K562 (cell line): ENCODE results near the gene SLC6A9. TPM values are rescaled to one million over a fixed set of nuclear protein-coding genes. Genes with fewer than 3 reads are reported as not detected.

Source experiments
- GATA2 ChIP-seq: sonication (generic); formaldehyde crosslinking; IDR thresholded peaks from 2 replicates; pipeline ENCODE4 v1.4.0; 2020; ENCODE audit warnings: mild to moderate bottlenecking, missing genetic modification reagents
- HEY1 ChIP-seq: fragments of 250-450 bp; sonication (Bioruptor Pico); IDR thresholded peaks from 2 replicates; pipeline ENCODE4 v1.5.0; 2020; ENCODE audit warnings: mild to moderate bottlenecking, moderate library complexity, borderline replicate concordance
- MXI1 ChIP-seq: IDR thresholded peaks from 2 replicates; pipeline ENCODE4 v1.6.1; 2011; ENCODE audit warnings: low read depth, mild to moderate bottlenecking, improper control_type of control experiment, low read length
- NELFE ChIP-seq: IDR thresholded peaks from 2 replicates; pipeline ENCODE4 v1.6.1; 2011; ENCODE audit warnings: mild to moderate bottlenecking; ENCODE audit not compliant: insufficient read depth, insufficient read length
- POLR2H ChIP-seq: IDR thresholded peaks from 2 replicates; pipeline ENCODE4 v1.6.1; 2016; ENCODE audit warnings: missing genetic modification characterization, low read depth, mild to moderate bottlenecking, control low read depth, missing compliant biosample characterization, moderate library complexity
- SMAD4 ChIP-seq: fragments of 250-450 bp; sonication (Bioruptor Pico); conservative IDR thresholded peaks from 2 replicates; pipeline ENCODE4 v1.8.0; 2021; ENCODE audit warnings: inconsistent platforms, mild to moderate bottlenecking, moderate library complexity
- ZNF431 ChIP-seq: sonication (generic); formaldehyde crosslinking; IDR thresholded peaks from 2 replicates; pipeline ENCODE4 v1.8.0; 2022; ENCODE audit warnings: mild to moderate bottlenecking, missing genetic modification reagents
- ZNF75A ChIP-seq: fragments of 450-650 bp; formaldehyde crosslinking; IDR thresholded peaks from 2 replicates; pipeline ENCODE4 v1.4.0; 2020; ENCODE audit warnings: mild to moderate bottlenecking
- polyA plus RNA-seq, 8 experiments: library from polyadenylated mRNA; depleted of rRNA in 4 of 8; stranded (reverse) in 5 of 8; unstranded in 3 of 8; fragments of >200 nt; fragmentation: Nextera tagmentation in 2 of 8; fragmentation: Illumina TruSeq in 1 of 8; extraction: Ambion mirVana in 2 of 8; extraction: Trizol in 1 of 8; gene quantifications; 2 replicates each; pipeline versions ENCODE4 v1.2.1 to v1.2.3, GENCODE V29; 2011 to 2014; ENCODE audit warnings: inconsistent platforms in 1 of 8, missing spikeins in 1 of 8
- total RNA-seq, 7 experiments: library from RNA; depleted of rRNA in 6 of 7; stranded (reverse); fragments of >200 nt in 6 of 7; fragmentation: Illumina TruSeq in 2 of 7; extraction: Trizol in 2 of 7; gene quantifications; 2 replicates each; pipeline versions ENCODE4 v1.2.1 to v1.2.3, GENCODE V29; 2011 to 2021; ENCODE audit warnings: low replicate concordance in 1 of 7
- TF ChIP-seq, protein P1 (sequence below): fragments of 200-600 bp; sonication (generic); IDR thresholded peaks from one replicate; pipeline ENCODE4 v1.6.1; 2012; ENCODE audit warnings: mild to moderate bottlenecking, low read depth, low read length, inconsistent platforms
- TF ChIP-seq, protein P2 (sequence below), 3 experiments: fragments of 200-800 bp in 1 of 3; sonication (Bioruptor generic) in 1 of 3; sonication (generic) in 1 of 3; formaldehyde crosslinking in 1 of 3; IDR thresholded peaks; 2 replicates each; pipeline versions ENCODE4 v1.6.1 to v1.8.0; 2016 to 2022; ENCODE audit warnings: mild to moderate bottlenecking in 2 of 3, missing compliant biosample characterization in 2 of 3, missing genetic modification characterization in 2 of 3, missing genetic modification reagents in 1 of 3

The SLC6A9 gene
- total and polyA plus RNA-seq, 9 of the 15 experiments (the other 6 are each of a cell fraction or from before 2014, with no cell fraction given) = 0.17 to 18.7 (median 2.9) TPM

DNA sequence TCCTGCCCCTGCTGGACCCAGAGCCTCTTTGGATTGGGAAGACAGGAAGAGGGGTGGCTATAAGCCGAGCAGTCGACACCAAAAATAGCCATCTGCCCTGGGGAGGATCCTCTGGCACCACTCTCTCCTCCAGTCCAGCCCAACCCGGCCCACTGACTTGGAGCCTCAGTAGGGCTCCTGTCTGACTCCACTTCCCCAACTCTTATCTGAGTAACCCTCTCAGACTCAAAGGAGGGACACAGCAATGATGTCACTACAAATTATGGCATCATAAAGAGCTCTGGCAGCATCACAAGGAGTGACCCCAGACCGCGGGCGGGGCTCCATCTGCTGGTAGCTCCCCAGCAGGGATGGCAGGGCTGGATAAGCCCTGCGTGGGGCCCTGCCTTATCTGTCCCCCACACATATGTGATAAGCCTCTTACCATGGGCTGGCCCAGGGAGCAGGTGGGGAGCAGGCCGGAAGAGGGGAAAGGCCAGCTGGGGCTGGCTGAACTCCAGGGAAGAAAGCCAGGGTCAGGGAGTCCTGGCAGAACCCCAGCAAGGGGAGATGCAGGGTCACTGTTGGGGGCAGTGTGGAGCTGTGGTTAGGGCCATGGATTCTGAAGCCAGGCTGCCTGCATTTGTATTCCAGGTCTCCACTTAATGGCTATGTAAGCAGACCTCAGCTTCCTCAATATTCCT, 4.6 kb upstream of the SLC6A9 start (continued):
- TF ChIP-seq, protein P1, sequence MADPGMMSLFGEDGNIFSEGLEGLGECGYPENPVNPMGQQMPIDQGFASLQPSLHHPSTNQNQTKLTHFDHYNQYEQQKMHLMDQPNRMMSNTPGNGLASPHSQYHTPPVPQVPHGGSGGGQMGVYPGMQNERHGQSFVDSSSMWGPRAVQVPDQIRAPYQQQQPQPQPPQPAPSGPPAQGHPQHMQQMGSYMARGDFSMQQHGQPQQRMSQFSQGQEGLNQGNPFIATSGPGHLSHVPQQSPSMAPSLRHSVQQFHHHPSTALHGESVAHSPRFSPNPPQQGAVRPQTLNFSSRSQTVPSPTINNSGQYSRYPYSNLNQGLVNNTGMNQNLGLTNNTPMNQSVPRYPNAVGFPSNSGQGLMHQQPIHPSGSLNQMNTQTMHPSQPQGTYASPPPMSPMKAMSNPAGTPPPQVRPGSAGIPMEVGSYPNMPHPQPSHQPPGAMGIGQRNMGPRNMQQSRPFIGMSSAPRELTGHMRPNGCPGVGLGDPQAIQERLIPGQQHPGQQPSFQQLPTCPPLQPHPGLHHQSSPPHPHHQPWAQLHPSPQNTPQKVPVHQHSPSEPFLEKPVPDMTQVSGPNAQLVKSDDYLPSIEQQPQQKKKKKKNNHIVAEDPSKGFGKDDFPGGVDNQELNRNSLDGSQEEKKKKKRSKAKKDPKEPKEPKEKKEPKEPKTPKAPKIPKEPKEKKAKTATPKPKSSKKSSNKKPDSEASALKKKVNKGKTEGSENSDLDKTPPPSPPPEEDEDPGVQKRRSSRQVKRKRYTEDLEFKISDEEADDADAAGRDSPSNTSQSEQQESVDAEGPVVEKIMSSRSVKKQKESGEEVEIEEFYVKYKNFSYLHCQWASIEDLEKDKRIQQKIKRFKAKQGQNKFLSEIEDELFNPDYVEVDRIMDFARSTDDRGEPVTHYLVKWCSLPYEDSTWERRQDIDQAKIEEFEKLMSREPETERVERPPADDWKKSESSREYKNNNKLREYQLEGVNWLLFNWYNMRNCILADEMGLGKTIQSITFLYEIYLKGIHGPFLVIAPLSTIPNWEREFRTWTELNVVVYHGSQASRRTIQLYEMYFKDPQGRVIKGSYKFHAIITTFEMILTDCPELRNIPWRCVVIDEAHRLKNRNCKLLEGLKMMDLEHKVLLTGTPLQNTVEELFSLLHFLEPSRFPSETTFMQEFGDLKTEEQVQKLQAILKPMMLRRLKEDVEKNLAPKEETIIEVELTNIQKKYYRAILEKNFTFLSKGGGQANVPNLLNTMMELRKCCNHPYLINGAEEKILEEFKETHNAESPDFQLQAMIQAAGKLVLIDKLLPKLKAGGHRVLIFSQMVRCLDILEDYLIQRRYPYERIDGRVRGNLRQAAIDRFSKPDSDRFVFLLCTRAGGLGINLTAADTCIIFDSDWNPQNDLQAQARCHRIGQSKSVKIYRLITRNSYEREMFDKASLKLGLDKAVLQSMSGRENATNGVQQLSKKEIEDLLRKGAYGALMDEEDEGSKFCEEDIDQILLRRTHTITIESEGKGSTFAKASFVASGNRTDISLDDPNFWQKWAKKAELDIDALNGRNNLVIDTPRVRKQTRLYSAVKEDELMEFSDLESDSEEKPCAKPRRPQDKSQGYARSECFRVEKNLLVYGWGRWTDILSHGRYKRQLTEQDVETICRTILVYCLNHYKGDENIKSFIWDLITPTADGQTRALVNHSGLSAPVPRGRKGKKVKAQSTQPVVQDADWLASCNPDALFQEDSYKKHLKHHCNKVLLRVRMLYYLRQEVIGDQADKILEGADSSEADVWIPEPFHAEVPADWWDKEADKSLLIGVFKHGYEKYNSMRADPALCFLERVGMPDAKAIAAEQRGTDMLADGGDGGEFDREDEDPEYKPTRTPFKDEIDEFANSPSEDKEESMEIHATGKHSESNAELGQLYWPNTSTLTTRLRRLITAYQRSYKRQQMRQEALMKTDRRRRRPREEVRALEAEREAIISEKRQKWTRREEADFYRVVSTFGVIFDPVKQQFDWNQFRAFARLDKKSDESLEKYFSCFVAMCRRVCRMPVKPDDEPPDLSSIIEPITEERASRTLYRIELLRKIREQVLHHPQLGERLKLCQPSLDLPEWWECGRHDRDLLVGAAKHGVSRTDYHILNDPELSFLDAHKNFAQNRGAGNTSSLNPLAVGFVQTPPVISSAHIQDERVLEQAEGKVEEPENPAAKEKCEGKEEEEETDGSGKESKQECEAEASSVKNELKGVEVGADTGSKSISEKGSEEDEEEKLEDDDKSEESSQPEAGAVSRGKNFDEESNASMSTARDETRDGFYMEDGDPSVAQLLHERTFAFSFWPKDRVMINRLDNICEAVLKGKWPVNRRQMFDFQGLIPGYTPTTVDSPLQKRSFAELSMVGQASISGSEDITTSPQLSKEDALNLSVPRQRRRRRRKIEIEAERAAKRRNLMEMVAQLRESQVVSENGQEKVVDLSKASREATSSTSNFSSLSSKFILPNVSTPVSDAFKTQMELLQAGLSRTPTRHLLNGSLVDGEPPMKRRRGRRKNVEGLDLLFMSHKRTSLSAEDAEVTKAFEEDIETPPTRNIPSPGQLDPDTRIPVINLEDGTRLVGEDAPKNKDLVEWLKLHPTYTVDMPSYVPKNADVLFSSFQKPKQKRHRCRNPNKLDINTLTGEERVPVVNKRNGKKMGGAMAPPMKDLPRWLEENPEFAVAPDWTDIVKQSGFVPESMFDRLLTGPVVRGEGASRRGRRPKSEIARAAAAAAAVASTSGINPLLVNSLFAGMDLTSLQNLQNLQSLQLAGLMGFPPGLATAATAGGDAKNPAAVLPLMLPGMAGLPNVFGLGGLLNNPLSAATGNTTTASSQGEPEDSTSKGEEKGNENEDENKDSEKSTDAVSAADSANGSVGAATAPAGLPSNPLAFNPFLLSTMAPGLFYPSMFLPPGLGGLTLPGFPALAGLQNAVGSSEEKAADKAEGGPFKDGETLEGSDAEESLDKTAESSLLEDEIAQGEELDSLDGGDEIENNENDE = no peak
- TF ChIP-seq MXI1 (peak; percentile 90), POLR2H (tag) (no peak), ZNF431 (no peak), NELFE (no peak), ZNF75A (CRISPR knock-in tag) (peak; percentile 76; the same call in 1 of the 2 replicates), HEY1 (peak; percentile 98), GATA2 (CRISPR knock-in tag) (peak; percentile 100), SMAD4 (CRISPR knock-in tag) (peak; percentile 100)
- TF ChIP-seq, protein P2, sequence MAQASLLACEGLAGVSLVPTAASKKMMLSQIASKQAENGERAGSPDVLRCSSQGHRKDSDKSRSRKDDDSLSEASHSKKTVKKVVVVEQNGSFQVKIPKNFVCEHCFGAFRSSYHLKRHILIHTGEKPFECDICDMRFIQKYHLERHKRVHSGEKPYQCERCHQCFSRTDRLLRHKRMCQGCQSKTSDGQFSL (CRISPR knock-in tag; IDR thresholded peaks at IDR 0.05) = no peak
- TF ChIP-seq, protein P2 (tag; IDR thresholded peaks at IDR 0.05) = no peak
